Midbrain (tissue), 1 donor: ENCODE data around the gene AKT2.
"Not testable (repeated sequence)": the region's sequence is repeated elsewhere in the genome, so short reads cannot be mapped to it uniquely, and the experiment has no call there.

Experiments
- DNase-seq: peaks from one replicate; lab custom pipeline; 2025; lab: John Stamatoyannopoulos, UW

Gene AKT2

GRCh38 chr19:40284501-40285352 is at the start of gene AKT2:
AKT2 (minus strand) TSS chr19:40285345; CDS start chr19:40265267, 20,078 bp downstream.
- peak; percentile 77 for DNase-seq

GRCh38 chr19:40333083-40333482 is 47.9 kb upstream of the AKT2 start:
- DNase-seq = not testable (repeated sequence)

- DNase-seq = peak; percentile 54
Measured at GRCh38 chr19:40332669-40333068, 47.5 kb upstream of the AKT2 start.

DNA sequence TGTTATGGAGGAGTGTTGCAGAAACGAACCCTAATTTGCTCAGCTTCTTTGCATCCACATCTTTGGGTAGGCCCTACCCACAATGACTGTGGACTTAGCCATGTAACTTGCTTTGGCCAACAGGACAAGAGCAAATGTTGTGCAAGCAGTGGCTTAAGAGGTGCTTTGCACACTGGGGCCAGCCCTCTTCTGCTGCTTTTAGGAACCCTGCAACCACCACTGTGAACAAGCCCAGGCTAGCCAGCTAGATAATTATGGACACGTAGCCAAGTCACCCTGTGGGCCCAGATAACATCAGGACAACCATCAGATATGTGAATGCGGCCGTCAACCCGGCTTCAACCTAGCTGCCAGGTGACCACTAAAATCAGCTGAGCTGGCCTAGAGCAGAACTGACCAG is 45.9 kb upstream of the AKT2 start:
- no peak for DNase-seq

- no peak for DNase-seq
Measured at GRCh38 chr19:40326201-40326600, 41.1 kb upstream of the AKT2 start.

DNA sequence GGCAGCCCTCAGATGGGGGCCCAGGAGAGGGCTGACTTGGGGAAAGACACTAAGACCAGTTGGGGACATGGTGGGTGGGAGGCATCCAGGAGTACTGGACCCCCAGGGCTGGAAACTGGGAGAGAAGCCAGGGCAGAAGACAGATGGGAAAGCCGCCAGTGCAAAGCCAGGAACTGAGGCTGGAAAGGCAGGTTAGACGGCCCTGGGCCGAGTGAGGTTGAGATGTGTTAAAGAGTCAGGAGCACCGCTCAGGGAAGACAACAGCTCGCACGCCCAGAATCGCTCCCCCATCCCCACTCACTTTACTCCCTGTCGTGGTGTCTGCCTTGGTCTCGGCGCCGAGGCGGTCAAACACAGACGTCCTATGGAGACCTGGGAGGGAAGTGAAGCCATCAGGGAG is 38.6 kb upstream of the AKT2 start:
- no peak for DNase-seq

DNA sequence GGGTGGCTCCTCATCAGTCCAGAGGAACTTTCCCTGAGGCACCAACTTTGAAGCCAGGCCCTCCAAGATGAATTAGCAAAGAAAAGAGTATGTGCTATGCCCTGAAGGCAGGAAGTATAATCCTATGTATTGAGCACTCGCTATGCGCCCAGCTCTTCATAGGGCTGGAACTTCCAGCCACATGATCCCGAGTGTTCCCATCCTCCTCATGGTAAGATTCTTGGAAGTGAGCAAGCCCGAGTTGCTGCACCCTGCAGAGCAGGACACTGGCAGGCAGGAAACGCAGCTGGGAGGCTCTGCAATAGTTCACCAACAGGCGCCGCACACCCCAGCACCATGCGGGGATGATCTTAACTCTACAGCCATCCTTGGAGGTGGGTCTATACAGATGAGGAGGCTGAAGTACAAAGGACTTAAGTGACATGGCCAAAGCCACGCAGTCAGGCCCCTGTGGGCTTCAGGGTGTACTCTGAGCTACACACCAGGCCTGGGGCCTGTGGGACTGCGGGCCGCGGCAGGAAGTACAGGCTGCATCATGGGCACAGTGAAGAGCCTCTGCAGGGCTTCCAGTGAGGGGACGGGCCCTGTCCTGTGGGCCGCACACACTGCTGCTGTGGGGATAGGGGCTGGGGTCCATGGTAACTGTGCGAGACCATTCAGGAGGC is 37.9 kb upstream of the AKT2 start:
- no peak for DNase-seq

- DNase-seq = no peak
Measured at GRCh38 chr19:40322271-40322610, 37.1 kb upstream of the AKT2 start.

- DNase-seq = no peak
Measured at GRCh38 chr19:40321566-40322270, 36.6 kb upstream of the AKT2 start.

DNA sequence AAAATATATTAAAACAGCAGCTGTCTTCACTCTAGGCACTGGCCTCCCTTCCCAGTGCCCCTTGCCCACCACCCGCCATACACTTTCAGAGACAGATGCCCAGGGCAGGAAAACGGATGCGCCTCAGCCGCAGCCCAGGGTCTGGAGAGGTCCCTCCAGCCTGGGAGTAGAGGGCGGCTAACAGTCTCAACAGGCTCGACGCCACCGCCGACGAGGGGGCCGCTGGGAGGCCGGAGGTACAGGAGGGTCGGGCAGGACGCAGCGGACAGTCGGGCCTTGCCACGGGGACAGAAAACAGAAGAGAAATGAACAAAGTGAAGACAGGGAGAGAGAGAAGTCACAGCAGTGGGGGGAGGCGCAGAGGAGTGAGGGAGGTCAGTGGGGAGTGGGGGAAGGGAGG is 35.9 kb upstream of the AKT2 start:
- no peak for DNase-seq

DNA sequence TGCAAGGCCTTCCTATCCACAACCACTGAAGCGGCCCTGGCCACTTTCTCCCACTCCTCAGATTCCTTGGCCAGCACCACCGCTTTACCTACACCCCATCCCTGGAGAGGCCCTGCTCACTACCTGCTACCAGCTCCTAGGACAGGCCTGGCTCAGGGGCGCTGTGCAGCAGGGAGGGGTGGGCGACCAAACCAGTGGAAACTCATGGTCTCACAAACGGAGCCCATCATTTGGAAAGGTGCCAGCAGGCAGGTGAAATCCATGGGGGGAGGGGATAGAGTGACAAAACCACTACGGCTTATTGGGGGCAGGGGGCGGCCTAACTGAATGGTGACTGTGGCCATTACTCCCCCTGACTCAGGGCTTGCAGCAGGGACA is 35.4 kb upstream of the AKT2 start:
- DNase-seq = no peak

DNA sequence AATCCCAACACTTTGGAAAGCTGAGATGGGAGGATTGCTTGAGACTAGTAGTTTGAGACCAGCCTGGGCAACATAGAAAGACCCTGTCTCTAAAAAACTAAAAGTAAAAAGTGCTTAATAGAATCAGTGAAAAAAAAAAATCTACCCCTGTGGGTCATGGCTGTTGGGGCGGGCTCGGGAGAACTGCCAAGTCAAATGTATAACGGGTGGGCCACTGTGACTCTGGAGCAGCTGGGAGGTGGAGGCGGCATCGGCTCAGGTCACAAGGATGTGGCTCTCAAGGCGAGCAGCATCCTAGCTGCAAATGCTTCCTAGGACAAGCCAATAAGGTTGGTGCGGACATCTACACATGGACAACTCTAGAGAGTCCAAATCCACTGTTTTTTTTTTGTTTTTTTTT is 32.2 kb upstream of the AKT2 start:
- no peak for DNase-seq

DNA sequence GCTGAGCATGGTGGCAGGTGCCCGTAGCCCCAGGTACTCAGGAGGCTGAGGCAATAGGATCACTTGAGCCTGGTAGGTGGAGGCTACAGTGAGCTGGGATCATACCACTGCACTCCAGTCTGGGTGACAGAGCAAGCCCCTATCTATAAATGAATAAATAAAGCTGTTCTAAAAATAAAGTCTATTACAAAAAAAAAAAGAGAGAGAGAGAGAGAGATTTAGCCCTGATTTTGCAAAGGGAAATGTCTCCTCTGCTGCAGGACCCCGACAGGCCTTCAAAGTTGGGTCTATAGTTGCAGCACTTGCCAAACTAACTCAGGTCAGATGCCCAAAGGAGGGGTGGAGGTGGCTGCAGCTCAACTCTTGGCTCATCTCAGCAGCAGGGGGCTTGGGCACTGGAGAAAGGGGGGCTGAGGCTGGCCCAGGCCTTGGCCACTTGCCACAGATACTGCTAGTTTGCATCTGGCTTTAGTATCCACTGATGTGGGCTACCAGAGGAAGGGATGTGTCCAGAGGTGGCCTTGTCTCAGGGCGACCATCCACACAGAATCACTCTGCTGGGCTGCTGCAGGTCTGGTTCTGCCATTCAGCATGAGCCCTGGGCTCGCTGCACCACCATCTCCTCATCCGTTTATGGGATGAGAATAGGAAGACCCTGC is 30.8 kb upstream of the AKT2 start:
- no peak for DNase-seq

- no peak for DNase-seq
Measured at GRCh38 chr19:40314656-40315055, 29.5 kb upstream of the AKT2 start.

DNA sequence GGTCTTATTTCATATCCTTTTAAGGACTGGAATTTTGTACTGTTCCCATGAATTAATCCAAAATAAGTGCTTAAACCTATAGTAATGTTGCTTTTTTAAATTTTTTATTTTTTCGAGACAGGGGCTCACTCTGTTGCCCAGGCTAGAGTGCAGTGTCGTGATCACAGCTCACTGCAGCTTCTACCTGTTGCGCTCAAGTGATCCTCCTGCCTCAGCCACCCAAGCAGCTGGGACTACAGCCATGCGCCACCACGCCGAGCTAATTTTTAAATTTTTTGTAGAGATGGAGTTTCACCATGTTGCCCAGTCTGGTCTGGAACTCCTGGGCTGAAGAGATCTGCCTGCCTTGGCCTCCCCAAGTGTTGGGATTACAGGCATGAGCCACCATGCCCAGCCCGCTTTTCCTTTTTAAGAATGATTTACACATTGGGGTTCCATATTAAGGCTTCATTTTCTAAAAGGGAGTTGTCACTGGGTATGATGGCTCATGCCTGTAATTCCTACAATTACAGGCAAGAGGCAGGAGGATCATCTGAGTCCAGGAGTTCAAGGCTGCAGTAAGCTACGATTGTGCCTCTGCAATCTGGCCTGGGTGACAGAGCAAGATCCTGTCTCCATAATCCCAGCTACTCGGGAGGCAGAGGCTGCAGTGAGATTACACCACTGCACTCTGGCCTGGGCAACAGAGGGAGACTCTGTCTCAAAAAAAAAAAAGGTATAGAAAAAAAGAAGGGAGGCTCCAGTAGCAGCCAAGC is 28.3 kb upstream of the AKT2 start:
- no peak for DNase-seq

- DNase-seq = no peak
Measured at GRCh38 chr19:40312533-40312932, 27.4 kb upstream of the AKT2 start.

- DNase-seq = no peak
Measured at GRCh38 chr19:40309666-40310065, 24.5 kb upstream of the AKT2 start.

- peak; percentile 82 for DNase-seq
Measured at GRCh38 chr19:40305403-40305802, 20.3 kb upstream of the AKT2 start.

DNA sequence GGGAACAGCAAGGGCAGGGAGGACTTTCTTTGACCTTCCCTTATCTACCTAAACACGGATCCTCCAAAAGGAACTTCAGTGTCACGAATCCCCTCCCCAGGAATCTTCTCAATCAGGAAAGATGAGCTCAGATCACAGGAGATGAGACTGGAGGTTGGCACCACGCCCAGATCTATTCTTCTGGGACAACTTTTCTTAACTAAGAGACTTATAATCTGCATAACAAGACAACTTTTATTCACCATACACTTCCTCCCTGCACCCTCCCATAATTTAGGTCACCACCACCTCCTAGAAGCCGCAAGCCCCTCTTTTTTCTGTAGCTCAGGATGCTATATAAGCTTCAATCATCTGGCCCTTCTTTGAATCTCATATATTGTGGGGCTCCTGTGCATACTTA is 19.2 kb upstream of the AKT2 start:
- DNase-seq = no peak

DNA sequence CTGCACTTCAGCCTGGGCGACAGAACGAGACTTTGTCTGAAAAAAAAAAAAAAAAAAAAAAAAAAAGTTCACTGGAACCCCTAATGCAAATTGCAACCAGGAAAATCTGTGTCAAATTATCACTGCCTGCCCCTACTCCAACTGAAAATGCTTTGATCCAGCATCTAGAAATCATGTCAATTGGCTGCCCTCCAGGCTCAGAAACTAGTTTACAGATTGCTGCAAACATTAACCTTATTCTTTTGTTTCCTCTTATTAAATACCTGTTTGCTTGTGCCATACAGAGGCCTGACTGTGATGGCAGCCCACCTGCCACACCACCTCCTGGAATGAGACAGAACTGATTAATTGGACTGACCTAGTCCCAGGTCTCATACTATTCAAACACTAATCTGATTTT is 18.6 kb upstream of the AKT2 start:
- DNase-seq = no peak

GRCh38 chr19:40302224-40303011 is 17.3 kb upstream of the AKT2 start:
- DNase-seq = no peak
